ENCODE results near the gene CHD1L.
A peak's percentile ranks its signal among the peaks of the same experiment; 100 is the strongest.
"Not testable (repeated sequence)": the region's sequence is repeated elsewhere in the genome, so short reads cannot be mapped to it uniquely, and the experiment has no call there.

CHD1L gene

GRCh38 chr1:147242449-147243227 lies at the start of gene CHD1L:
Gene CHD1L, plus strand, starts transcription at chr1:147242684. Its CDS starts 20 bp downstream, at chr1:147242704.
- peak within 1 kb of the TSS; percentile 90 for H3K27ac ChIP-seq
- TF ChIP-seq ZFX (IDR thresholded peaks at IDR 0.05; ENCODE audit: borderline replicate concordance) (0 out of 2 replicates have a peak, but pooled peaks have one; percentile 34), CTCF (IDR thresholded peaks at IDR 0.05) (peak; percentile 96)

GRCh38 chr1:147197324-147197723 lies 45.2 kb upstream of the CHD1L start:
- H3K27ac ChIP-seq = not testable (repeated sequence)

GRCh38 chr1:147201276-147201675 lies 41.2 kb upstream of the CHD1L start:
- H3K27ac ChIP-seq = no peak overlapping the region
- no peak for TF ChIP-seq ZFX (IDR thresholded peaks at IDR 0.05; ENCODE audit: borderline replicate concordance)
- no peak for TF ChIP-seq CTCF (IDR thresholded peaks at IDR 0.05)

GRCh38 chr1:147201786-147202185 lies 40.7 kb upstream of the CHD1L start:
- no peak overlapping the region for H3K27ac ChIP-seq

GRCh38 chr1:147202576-147202975 lies 39.9 kb upstream of the CHD1L start:
- H3K27ac ChIP-seq = no peak overlapping the region
- TF ChIP-seq CTCF (IDR thresholded peaks at IDR 0.05) (no peak), ZFX (IDR thresholded peaks at IDR 0.05; ENCODE audit: borderline replicate concordance) (no peak)

More at GRCh38 chr1:147201786-147202185, 40.7 kb upstream of the CHD1L start:
- TF ChIP-seq CTCF (IDR thresholded peaks at IDR 0.05) = no peak
- TF ChIP-seq ZFX (IDR thresholded peaks at IDR 0.05; ENCODE audit: borderline replicate concordance) = no peak

GRCh38 chr1:147204080-147204479 lies 38.4 kb upstream of the CHD1L start:
- H3K27ac ChIP-seq = no peak overlapping the region
- TF ChIP-seq ZFX (IDR thresholded peaks at IDR 0.05; ENCODE audit: borderline replicate concordance) (no peak), CTCF (IDR thresholded peaks at IDR 0.05) (no peak)

GRCh38 chr1:147207192-147207591 lies 35.3 kb upstream of the CHD1L start:
- no peak for TF ChIP-seq CTCF (IDR thresholded peaks at IDR 0.05)
- no peak for TF ChIP-seq ZFX (IDR thresholded peaks at IDR 0.05; ENCODE audit: borderline replicate concordance)
- no peak overlapping the region for H3K27ac ChIP-seq
